Chondrocyte (in vitro differentiated cells): ENCODE results near the gene DNAH14. TPM values are rescaled to one million over a fixed set of nuclear protein-coding genes. Genes with fewer than 3 reads are reported as not detected.

ENCODE experiments used
- DNase-seq: peaks from one replicate; pipeline ENCODE4 v3.0.0; 2021; ENCODE audit warnings: mixed read lengths, low spot score
- H3K27ac Mint-ChIP-seq: one replicate; pipeline ENCODE4 v1.8.0; 2021; ENCODE audit warnings: mild to moderate bottlenecking, moderate library complexity, mixed read lengths; ENCODE audit not compliant: unreplicated experiment
- H3K27me3 Mint-ChIP-seq: 2 replicates; pipeline ENCODE4 v1.8.0; 2021; ENCODE audit warnings: low read depth, mixed read lengths
- H3K36me3 Mint-ChIP-seq: 2 replicates; pipeline ENCODE4 v1.8.0; 2021; ENCODE audit warnings: low read depth, mixed read lengths
- H3K4me1 Mint-ChIP-seq: 2 replicates; pipeline ENCODE4 v1.8.0; 2021; ENCODE audit warnings: low read depth, mild to moderate bottlenecking, mixed read lengths
- H3K4me3 Mint-ChIP-seq: one replicate; pipeline ENCODE4 v1.8.0; 2021; ENCODE audit warnings: mild to moderate bottlenecking, moderate library complexity, mixed read lengths; ENCODE audit not compliant: unreplicated experiment
- H3K9me3 Mint-ChIP-seq: 2 replicates; pipeline ENCODE4 v1.8.0; 2021; ENCODE audit warnings: low read depth, mixed read lengths
- total RNA-seq: library from RNA; stranded (reverse); gene quantifications from 3 replicates; pipeline ENCODE4 v1.2.1, GENCODE V29; 2021
- TF ChIP-seq, protein P1 (sequence below): fragments of 200-600 bp; sonication (generic); IDR thresholded peaks from 2 replicates; pipeline ENCODE4 v1.5.0; 2021; ENCODE audit warnings: antibody characterized with exemption, mild to moderate bottlenecking, moderate library complexity

Gene DNAH14
- total RNA-seq, 1 donor from 2014 or later: 16.0 TPM

DNA sequence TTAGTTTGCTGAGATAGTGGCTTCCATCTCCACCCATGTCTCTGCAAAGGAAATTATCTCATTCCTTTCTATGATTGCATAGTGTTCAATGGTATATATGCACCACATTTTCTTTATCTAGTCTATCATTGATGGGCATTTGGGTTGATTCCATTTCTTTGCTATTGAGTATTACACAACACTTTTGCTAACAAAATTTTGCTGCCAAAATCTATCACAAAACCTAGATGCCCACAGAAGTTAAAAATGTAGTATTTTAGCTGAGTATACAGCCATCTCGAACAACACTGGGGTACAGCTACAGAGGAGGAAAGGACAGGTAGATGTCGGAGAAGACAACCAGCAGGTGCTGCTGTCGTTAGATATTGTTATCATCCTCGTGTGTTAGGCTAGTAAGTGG is 430.6 kb downstream of the DNAH14 start:
- Mint-ChIP-seq H3K4me1 (no peaks in the 10 kb centered on the region), H3K9me3 (no peaks in the 10 kb centered on the region)

DNA sequence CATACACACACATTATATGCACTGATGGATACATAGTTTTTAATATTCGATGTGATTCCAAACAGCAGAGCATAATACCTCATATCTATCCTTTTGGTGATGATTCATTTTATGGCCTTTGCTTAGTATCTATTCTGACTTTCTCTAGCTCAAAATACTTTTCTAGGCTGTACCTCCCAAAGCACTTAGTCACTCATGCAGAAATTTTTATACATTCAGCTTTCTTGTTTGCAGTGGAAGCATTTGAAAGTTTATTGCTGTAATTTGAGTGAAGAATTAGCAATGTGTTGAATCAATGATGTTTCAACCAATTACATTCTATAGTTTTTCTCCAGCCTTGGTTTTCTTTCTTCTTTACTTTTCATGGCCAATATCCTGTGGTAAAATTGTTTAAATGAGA is 431.7 kb downstream of the DNAH14 start:
- Mint-ChIP-seq H3K9me3 (no peaks in the 10 kb centered on the region), H3K27ac (no peak overlapping the region), H3K4me3 (no peak overlapping the region), H3K27me3 (peaks cover 4% of the 10 kb centered on the region), H3K4me1 (no peaks in the 10 kb centered on the region), H3K36me3 (peaks cover 5% of the 10 kb centered on the region)
- DNase-seq: no peak
- TF ChIP-seq, protein P1, sequence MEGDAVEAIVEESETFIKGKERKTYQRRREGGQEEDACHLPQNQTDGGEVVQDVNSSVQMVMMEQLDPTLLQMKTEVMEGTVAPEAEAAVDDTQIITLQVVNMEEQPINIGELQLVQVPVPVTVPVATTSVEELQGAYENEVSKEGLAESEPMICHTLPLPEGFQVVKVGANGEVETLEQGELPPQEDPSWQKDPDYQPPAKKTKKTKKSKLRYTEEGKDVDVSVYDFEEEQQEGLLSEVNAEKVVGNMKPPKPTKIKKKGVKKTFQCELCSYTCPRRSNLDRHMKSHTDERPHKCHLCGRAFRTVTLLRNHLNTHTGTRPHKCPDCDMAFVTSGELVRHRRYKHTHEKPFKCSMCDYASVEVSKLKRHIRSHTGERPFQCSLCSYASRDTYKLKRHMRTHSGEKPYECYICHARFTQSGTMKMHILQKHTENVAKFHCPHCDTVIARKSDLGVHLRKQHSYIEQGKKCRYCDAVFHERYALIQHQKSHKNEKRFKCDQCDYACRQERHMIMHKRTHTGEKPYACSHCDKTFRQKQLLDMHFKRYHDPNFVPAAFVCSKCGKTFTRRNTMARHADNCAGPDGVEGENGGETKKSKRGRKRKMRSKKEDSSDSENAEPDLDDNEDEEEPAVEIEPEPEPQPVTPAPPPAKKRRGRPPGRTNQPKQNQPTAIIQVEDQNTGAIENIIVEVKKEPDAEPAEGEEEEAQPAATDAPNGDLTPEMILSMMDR: no peak

More for the DNA sequence above, 430.6 kb downstream of the DNAH14 start:
- TF ChIP-seq, protein P1: no peak
- Mint-ChIP-seq H3K27ac (no peak overlapping the region), H3K36me3 (peaks cover 5% of the 10 kb centered on the region), H3K27me3 (peaks cover 6% of the 10 kb centered on the region), H3K4me3 (no peak overlapping the region)
- DNase-seq: no peak

DNA sequence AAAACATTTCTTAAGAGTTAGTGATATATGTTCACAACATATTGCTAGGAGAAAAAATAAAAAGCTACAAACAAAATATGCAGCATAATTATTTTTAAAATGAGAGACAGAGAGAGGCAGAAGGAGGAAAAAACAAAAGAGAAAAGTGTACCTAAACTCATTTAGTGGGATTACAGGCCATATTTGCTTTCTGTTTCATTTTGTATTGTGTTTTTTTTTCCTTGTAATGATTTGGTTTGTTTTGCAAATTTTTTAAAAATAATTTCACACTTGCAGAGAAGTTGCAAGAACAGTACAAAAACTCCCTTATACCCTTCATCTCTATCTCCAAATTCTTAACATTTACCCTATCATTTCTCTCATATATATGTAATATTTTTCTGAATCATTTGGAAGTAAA is 433.3 kb downstream of the DNAH14 start:
- H3K27ac Mint-ChIP-seq: no peak overlapping the region
- H3K4me1 Mint-ChIP-seq: no peaks in the 10 kb centered on the region
- DNase-seq: no peak
- H3K27me3 Mint-ChIP-seq: no peaks in the 10 kb centered on the region
- no peak overlapping the region for H3K4me3 Mint-ChIP-seq
- no peaks in the 10 kb centered on the region for H3K9me3 Mint-ChIP-seq
- peaks cover 5% of the 10 kb centered on the region for H3K36me3 Mint-ChIP-seq
- TF ChIP-seq, protein P1: no peak

DNA sequence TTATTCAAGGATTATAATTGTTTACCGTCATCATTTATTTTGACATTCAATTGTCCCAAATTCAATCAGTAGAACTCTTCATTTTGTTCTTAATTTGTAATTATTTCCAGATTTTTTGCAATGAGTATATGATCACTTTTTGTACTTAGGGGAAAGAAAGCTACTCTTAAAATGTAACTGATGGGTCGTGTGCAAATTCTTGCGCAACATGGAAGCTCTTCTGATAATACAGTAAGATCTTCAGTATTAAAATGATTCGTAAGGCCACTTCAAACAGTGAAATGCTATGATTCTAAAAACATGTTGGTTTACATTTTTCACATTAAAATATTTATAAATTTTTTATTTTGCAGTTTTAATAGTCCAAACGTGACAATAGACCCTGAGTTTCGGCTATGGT is 435.0 kb downstream of the DNAH14 start:
- Mint-ChIP-seq H3K4me3 (no peak overlapping the region), H3K27me3 (no peaks in the 10 kb centered on the region), H3K9me3 (no peaks in the 10 kb centered on the region), H3K36me3 (peaks cover 3% of the 10 kb centered on the region), H3K27ac (no peak overlapping the region), H3K4me1 (no peaks in the 10 kb centered on the region)
- TF ChIP-seq, protein P1: no peak
- no peak for DNase-seq

DNA sequence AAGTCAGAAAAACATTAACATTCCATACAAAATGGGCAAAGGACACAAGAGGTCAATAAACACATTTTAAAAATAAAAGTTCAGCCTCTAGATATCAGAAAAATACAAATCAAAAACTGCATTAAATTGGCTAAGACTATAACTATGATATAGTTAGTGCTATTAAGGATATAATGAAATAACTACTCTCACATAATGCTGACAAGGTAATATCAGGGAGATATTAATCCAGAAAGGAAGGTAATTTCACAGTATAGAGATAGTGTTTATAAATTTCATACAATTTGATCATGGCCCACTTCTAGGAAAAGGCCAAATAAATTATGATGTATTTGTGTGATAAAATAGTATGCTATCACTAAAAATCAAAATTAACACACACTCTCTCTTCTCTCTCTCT is 436.5 kb downstream of the DNAH14 start:
- no peak for DNase-seq
- Mint-ChIP-seq H3K36me3 (no peaks in the 10 kb centered on the region), H3K4me3 (no peak overlapping the region), H3K27ac (no peak overlapping the region), H3K4me1 (no peaks in the 10 kb centered on the region), H3K27me3 (no peaks in the 10 kb centered on the region), H3K9me3 (no peaks in the 10 kb centered on the region)
- TF ChIP-seq, protein P1: no peak
